GM18511 (cell line): ENCODE results near the gene WNT1.

ENCODE experiments used
- ATAC-seq: cut with Tn5 transposase; IDR thresholded peaks from one replicate; pipeline ENCODE4 v1.9.1; 2021; ENCODE audit warnings: mild to moderate bottlenecking, moderate library complexity; ENCODE audit not compliant: unreplicated experiment

The WNT1 gene

GRCh38 chr12:48978291-48978740 lies at the start of gene WNT1:
WNT1 (plus strand) TSS chr12:48978322; CDS start chr12:48978651, 329 bp downstream.
- peak; percentile 9 for ATAC-seq

GRCh38 chr12:48929551-48929950 lies 48.6 kb upstream of the WNT1 start:
- no peak for ATAC-seq

GRCh38 chr12:48930475-48930874 lies 47.6 kb upstream of the WNT1 start:
- no peak for ATAC-seq

GRCh38 chr12:48932878-48933277 lies 45.2 kb upstream of the WNT1 start:
- ATAC-seq: no peak

- no peak for ATAC-seq
Measured at GRCh38 chr12:48933664-48934311, 44.3 kb upstream of the WNT1 start.

GRCh38 chr12:48934312-48934706 lies 43.8 kb upstream of the WNT1 start:
- no peak for ATAC-seq

GRCh38 chr12:48936379-48936979 lies 41.6 kb upstream of the WNT1 start:
- no peak for ATAC-seq

- ATAC-seq: no peak
Measured at GRCh38 chr12:48937170-48937569, 41.0 kb upstream of the WNT1 start.

GRCh38 chr12:48938805-48939204 lies 39.3 kb upstream of the WNT1 start:
- ATAC-seq: no peak

GRCh38 chr12:48940181-48940580 lies 37.9 kb upstream of the WNT1 start:
- no peak for ATAC-seq

GRCh38 chr12:48943221-48943620 lies 34.9 kb upstream of the WNT1 start:
- ATAC-seq: no peak

- ATAC-seq: no peak
Measured at GRCh38 chr12:48946205-48946604, 31.9 kb upstream of the WNT1 start.

GRCh38 chr12:48946943-48947342 lies 31.2 kb upstream of the WNT1 start:
- no peak for ATAC-seq

- ATAC-seq: no peak
Measured at GRCh38 chr12:48947727-48948126, 30.4 kb upstream of the WNT1 start.

GRCh38 chr12:48952691-48953090 lies 25.4 kb upstream of the WNT1 start:
- no peak for ATAC-seq

- no peak for ATAC-seq
Measured at GRCh38 chr12:48954061-48954460, 24.1 kb upstream of the WNT1 start.

GRCh38 chr12:48954841-48955501 lies 23.2 kb upstream of the WNT1 start:
- ATAC-seq: no peak

GRCh38 chr12:48956279-48957140 lies 21.6 kb upstream of the WNT1 start:
- ATAC-seq: peak; percentile 28

GRCh38 chr12:48957141-48958048 lies 20.7 kb upstream of the WNT1 start, which contains the start of gene ARF3:
ARF3 (minus strand) TSS chr12:48957487; CDS start chr12:48941095, 16,392 bp downstream.
- peak; percentile 85 for ATAC-seq

- no peak for ATAC-seq
Measured at GRCh38 chr12:48958049-48958388, 20.1 kb upstream of the WNT1 start.
